Activated T-helper 1 cell treated with Interleukin-2 at 50 U/mL for 16 hours (primary cell): ENCODE results near the gene MARCKSL1.
"Not testable (repeated sequence)": the region's sequence is repeated elsewhere in the genome, so short reads cannot be mapped to it uniquely, and the experiment has no call there.

Experiments used
- DNase-seq: peaks from one replicate; pipeline ENCODE4 v3.0.0-alpha.2; 2020; ENCODE audit warnings: low read depth

The MARCKSL1 gene

DNA sequence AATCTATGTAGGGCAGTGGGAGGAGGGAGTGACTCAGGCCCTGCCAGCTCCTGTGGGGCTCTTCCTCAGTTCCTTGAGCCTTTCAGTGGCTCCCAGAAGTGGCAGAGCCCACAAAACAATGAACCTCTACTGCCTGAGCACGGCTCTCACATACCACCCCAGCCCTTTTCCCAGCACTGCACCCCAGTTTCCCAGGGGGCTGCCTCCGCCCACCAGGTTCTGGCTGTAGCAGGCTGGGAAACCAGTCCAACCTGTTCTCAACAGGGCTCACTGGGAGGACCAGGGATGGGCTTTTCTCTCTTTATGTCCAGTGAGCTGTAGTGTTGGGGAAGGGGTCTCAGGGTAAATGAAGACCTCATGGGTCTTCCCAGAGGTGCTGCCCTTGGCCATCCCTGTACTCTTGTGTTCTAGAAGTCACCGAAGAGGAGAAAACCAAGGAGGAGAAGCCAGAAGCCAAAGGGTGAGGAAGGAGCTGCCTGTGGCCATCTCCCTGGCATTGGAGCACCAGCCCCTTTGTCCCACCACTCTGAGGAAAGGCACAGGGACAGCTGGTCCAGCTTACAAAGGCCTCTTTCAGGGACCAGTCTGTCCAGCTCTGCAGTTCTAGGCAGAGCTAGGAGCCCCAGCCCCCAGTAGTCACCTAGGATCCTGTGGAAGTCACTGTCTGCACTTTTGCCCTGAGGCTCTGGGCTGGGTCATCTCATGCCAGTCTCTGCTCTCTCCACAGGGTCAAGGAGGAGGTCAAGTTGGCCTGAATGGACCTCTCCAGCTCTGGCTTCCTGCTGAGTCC is 3.5 kb downstream of the MARCKSL1 start:
- no peak for DNase-seq

DNA sequence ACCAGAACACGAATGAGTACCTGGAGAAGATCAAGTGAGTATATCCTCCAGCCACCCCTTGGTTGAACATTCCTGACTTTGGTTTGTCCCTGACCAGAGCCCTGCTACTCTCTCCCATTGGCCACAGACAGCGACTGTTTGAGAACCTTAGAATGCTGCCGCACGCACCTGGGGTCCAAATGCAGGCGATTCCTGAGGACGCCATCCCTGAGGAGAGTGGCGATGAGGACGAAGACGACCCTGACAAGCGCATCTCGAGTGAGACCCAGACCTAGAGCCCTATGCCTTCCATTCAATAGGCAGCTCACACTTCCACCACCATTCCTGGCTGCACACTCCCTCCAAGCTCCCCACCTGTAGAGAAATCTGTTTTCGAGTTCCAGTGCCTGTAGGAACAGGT is 4.5 kb downstream of the MARCKSL1 start:
- DNase-seq = no peak

DNA sequence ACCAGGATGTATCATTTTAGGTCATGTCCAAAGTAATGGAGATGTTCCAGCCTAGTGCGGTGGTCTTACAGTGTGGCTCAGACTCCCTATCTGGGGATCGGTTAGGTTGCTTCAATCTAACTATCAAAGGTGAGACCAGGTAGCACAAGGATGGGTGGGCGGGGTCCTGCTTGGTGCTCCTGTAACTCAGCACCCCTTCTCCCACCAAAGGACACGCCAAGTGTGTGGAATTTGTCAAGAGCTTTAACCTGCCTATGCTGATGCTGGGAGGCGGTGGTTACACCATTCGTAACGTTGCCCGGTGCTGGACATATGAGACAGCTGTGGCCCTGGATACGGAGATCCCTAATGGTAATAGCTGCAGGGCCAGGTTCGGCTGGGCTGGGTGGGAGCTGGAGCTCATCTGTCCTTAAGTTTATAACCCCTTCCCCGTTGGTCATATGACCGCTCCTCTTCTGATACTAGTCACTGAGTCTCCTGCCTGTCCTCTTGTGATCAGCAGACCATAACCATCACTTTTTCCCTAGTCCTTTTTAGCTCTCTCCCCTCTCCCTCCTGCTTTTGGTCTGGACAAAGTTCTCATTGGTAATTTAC is 5.4 kb downstream of the MARCKSL1 start:
- no peak for DNase-seq

DNA sequence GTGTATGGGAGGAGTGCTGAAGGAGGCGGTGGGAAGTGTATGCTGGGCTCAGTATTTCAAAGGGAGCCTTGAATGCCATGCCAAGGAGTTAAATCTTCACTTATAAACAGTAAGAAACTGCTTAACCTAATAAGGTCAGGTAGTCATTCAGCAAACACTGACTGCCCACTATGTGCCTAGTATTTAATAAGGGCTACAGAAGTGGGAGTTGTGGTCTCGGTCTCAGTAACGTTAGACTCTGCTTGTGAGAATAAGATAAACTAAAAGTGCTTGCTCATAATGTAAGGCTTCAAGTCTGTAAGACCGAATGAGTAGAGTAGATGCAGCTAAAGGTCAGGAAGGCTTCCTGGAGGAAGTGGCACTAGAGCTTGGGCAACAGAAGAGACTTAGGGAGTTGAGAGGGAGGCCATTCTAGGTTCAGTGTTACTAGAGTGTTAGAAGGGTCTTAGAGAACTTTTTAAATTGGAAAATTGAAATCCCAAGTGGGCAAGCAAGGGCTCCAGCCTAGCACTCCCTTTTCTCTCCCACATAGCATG is 6.0 kb downstream of the MARCKSL1 start:
- DNase-seq = no peak

DNA sequence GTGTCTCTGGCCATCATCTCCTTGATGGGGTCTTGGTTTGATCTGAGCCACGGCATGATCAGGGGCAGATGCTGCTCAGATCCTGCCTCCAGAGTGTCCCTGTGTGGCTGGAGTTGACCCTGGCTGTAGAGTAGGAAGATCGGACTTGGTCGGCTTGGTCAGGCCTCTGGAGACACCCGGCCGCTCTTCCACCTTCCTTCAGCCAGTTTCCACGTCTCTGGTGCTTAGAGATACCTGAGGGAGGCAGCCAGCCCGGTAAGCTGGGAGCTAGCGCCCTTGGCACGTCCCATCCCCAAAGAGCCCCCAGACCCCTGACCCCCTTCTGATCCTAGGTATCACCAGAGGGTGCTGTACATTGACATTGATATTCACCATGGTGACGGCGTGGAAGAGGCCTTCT is 8.8 kb downstream of the MARCKSL1 start:
- DNase-seq = no peak

DNA sequence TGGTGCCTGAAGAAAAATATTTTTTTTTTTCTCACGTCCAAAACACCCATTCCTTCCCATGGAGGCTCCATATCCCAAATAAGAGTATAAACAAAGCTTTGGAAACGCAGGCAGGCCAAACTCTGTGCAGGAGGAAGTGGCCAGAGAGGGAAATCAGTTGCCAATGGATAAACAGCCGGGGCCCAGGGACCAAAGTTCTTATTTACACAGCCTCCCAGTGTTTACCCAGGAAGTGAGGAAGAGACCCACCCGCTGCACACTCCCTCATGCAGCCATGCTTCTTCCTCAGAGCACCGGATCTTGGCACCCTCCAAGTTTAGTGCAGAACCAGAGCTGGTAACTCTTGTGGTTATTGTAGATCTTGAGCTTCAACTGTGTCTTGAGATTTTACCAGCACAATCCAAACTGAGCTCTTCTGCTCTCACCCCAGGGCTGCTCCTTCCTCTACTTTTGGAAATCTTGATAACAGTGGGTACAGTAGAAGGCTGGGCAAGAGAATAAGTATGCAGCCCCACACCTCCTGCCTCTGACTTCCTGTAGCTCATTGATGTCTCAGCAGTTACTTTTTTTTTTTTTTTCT is 14.2 kb downstream of the MARCKSL1 start:
- no peak for DNase-seq

DNA sequence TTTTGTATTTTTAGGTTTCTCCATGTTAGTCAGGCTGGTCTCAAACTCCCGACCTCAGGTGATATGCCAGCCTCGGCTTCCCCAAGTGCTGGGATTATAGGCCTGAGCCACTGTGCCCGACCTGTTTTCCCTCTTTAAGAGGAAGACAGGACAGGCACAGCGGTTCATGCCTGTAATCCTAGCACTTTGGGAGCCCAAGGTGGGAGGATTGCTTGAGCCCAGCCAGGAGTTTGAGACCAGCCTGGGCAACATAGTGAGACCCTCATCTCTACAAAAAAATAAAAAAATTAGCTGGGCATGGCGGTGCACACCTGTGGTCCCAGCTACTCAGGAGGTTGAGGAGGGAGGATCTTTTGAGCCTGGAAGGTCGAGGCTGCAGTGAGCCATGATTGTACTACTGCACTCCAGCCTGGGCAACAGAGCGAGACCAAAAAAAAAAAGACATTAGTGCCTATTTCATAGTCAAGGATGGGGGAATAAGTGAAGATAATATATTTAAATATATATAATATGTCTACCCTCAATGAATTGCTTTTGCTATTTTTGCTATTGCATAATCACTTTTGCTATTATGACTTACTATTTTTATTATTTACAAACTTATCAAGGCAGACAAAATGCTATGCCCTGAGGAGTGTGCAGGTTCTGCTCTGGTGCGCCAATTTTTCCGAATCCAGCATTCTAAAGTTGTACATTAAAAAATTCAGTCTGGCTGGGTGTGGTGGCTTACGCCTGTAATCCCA is 17.7 kb downstream of the MARCKSL1 start:
- DNase-seq = no peak

DNA sequence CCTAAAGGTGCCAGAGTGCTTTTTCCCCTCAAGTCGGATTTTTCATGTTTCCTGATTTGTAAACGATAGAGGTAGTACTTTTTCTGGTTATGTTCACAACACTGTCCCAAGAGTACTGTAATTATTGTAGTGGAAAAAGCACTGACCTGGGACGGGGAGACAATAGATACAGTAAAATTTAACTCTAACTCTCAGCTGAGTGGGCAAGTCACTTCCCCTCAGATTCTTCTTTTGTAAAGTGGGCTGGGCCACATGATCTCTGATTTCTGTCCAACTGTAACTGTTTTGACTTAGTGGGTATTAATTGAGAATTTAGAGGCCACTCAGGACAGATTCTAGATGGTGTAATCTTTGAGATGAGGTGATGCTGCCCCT is 19.1 kb downstream of the MARCKSL1 start:
- DNase-seq = no peak

DNA sequence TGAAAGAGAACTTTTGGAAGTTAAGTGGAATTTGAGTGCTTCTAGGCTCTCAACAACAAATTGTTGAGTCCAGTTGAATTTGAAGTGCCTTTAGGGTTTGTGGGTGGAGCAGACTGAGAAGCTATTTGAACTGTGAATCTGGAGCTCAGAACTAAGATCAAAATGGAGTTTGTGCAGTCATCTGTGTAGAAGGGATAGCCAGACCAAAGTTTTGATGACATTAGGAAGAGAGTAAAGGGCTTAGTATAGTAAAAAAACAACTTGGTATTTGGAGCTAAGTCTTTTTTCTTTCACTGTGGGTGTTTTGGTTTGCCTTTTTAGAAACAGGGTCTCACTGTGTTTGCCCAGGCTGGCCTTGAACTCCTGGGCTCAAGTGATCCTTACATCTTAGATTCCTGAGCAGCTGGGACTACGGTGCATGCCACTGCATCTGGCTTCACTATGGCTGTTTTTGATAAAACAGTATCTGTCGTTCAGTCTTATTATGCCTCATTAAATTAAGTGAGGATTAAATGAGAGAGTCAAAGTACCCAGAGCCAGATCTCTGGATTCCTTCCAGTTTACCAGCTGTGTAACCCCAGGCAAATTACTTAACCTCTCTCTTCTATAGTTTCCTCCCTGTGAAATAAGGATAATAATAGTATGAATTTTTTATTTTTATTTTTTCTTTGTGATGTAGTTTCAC is 24.2 kb downstream of the MARCKSL1 start:
- no peak for DNase-seq

DNA sequence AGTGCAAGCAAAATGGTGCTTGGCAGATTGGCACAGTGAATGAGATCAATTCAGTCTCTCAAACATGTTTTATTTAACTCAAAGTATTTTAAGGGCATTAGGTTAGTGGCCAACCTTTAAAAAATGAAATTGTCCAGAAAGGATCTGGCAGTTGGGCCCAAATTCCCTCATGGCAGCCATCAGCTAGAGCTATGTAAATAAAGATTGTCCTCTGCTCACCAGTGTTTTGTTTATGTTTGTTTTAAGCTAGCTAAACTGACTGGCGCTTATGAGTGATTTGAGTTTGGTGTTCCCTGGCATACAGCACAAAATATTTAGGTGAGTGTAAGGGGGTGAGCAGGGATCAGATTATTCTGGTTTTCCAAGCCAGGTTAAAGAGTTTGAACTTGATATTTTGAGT is 26.1 kb downstream of the MARCKSL1 start:
- DNase-seq = no peak

DNA sequence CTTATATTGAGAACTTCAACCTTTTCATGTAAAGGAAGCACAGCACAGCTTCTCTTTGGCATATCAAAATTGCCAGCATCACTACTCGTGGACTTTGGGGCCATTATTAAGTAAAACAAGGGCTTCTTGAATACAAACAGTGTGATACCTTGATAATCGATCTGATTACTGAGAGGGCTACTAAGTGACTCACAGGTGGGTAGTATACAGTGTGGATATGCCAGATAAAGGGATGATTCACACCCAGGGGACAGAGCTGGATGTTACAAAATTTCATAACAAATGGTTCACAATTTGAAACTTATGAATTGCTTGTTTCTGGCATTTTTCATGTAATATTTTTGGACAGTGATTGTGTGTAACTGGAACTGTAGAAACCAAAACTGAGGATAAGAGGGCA is 28.7 kb downstream of the MARCKSL1 start:
- no peak for DNase-seq

DNA sequence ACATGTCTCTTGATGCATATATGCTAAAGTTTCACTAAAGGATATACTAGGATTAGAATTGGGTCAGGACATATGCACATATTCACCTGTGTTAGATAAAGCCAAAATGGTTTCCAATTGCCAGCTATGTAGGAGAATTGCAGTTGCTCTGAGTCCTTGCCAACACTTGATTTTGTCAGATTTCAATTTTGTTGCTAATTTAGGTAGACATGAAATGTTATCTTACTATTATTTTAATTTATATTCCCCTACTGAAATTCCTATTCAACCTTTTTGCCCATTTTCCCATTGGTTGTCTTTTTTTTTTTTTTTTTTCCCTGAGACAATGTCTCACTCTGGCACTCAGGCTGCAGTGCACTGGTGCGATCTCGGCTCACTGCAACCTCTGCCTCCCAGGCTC is 30.7 kb downstream of the MARCKSL1 start:
- no peak for DNase-seq

DNA sequence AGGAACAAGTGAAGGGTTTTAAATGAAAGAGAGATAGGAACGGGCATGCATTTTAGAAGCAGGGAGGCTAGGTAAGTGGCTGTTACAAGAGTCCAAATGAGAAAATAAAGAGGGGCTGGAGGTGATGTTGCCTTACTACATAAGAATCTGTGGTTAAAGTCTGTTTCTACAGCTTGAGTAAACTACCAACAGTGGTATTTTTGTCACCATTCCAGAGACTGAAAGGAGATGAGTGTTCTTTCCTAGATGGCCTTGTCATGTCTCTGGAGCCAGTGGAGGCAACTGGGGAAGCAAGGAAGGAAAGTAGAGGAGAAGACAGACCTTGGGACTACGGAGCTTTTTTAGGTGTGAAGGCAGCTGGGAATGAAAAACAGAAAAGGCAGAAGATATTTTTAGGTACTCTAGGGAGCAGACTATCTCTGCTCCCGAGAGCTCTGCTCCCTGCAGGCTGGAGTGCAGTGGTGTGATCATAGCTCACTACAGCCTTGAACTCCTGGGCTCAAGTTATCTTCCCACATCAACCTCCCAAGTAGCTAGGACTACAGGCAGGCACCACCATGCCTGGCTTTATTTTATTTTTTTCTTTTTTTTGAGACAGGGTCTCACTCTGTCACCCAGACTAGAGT is 31.9 kb downstream of the MARCKSL1 start:
- DNase-seq = no peak

DNA sequence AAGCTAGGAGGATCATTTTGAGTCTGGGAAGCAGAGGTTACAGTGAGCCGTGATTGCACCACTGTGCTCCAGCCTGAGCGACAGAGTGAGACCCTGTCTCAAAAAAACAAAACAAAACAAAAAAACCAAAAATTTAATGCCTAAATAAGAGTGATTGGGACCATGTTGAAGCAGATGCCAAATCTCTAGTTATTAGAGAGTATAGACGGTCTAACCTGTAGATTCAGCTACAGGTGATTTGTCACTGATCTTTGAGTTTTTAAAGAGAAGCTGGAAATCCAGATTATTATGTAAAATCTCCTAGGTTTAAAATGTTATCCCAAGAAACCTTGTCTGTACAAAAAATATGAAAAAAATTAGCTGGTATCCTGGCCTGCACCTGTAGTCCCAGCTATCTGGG is 32.7 kb downstream of the MARCKSL1 start:
- DNase-seq = no peak

DNA sequence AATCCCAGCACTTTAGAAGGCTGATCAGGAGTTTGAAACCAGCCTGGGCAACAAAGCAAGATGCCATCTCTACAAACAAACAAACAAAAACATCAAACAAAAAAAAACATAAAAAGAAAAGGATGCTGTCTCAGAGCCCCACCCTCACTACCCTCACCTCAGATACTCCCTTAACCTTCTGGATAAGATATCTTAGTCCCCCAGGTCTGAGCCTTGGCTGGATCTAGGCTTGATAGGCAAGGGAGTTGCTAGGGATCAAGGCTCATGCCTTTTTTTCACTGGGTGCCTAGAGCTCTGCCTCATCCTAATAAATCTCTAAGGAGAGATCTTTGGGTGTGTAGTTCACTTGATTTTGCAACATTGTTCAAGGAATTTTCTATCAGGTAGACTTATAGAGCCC is 36.7 kb downstream of the MARCKSL1 start:
- DNase-seq = no peak

DNA sequence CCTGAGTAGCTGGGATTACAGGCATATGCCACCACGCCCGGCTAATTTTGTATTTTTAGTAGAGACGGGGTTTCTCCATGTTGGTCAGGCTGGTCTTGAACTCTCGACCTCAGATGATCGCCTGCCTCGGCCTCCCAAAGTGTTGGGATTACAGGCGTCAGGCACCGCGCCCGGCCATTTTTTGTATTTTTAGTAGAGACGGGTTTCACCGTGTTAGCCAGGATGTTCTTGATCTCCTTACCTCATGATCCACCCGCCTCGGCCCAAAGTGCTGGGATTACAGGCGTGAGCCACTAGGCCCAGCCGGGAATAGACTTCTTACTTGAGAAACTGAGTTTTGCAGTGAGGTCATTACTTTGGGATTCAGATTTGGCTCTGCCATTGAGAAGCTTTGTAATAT is 37.8 kb downstream of the MARCKSL1 start:
- not testable (repeated sequence) for DNase-seq

DNA sequence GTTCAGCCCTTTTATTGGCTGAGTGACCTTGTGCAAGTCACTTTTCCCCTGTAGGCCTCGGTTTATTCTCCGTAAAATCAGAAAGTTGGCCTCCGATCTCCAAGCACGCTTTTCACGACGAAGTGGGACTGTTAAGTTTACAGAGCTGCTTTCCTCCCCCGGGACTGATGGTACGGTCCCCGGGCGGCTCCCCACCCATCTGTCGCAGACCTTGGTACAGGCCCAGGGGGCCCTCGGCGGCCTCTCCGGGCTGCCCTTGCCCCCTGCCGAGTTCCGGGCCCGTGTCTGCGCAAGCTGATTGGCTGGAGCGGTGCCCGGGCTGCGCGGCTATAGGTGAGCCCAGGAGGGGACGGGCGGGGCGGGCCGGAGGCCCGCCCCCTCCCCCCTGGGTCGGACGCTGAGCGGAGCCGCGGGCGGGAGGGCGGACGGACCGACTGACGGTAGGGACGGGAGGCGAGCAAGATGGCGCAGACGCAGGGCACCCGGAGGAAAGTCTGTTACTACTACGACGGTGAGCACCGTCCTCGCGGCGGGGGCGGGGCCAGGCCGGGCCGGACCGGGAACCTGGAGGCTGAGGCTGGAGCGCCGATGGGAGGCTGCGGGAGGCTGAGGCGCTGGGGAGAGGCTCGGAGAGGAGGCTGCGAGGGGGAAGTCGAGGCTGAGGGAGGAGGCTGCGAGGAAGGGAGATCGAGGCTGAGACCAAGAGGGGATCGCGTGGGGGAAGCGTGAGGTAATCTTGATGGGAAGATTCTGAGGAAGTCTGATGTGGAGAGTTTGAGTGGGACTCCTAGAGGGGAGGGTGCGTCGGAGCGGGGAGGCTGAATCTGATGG is 44.1 kb downstream of the MARCKSL1 start, which contains the start of gene HDAC1:
TSS of gene HDAC1 (plus strand) at position 376 of the 831 bp plus-strand sequence. CDS start at position 463, 87 bp downstream.
- peak; percentile 97 for DNase-seq

DNA sequence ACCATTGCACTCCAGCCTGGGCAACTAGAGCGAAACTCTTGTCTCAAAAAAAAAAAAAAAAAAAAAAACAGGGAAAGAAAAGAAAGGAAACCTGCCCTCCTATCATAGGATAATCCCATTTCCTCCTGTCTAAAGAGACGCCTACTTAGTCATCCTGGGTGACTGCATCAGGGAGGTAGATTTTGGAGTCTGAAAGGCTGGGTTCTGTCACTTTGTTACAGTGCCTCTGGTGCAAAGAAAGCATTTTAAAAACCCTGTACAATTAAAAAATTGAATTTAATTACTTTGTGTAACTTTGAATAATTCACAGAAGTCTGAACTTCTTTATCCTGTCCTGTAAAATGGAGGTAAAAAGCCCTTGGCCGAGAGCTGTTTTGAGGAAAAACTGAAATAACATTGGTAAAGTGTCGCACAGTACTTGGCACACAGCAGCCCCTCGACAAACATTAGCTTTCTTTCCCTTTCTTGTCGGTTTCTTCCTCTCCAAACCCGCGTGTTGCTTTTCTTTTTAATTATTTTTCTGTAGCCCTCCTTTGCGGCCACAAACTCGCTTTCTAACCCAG is 44.8 kb downstream of the MARCKSL1 start:
- DNase-seq = no peak

DNA sequence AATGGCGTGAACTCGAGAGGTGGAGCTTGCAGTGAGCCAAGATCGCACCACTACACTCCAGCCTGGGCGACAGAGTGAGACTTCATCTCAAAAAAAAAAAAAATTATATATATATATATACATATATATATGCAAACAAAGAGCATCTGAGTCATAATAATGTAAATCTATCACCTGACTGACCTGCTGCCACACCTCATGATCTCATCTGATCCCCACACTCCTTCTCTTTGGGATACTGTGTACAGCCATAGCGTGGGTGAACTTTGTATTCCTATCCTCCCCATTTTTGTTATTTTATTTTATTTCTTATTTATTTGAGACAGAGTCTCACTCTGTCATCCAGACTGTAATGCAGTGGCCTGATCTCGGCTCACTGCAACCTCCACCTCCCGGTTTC is 46.8 kb downstream of the MARCKSL1 start:
- no peak for DNase-seq

DNA sequence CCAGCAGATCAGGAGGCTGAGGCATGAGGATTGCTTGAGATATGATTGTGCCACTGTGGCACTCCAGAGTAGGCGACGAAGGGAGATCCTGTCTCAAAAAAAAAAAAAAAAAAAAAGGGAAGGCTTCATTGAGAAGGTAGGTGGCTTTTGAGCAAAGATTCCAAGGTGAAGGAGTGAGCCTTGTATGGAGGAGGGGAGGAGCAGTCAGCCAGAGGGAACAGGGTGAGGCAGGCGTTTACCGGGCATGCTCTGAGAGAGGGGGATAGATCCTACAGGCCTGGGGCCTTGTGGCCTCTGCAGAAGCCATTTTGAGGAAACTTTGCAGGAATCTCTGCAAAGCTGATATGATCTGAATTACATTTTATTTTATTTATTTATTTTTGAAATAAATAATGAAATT is 49.3 kb downstream of the MARCKSL1 start:
- no peak for DNase-seq
